GM21390 (cell line): ENCODE results near the gene CLEC3A.
"Not testable (repeated sequence)": the region's sequence is repeated elsewhere in the genome, so short reads cannot be mapped to it uniquely, and the experiment has no call there.

Source experiments
- ATAC-seq: cut with Tn5 transposase; IDR thresholded peaks from one replicate; pipeline ENCODE4 v1.9.1; 2021; ENCODE audit not compliant: unreplicated experiment

The CLEC3A gene

DNA sequence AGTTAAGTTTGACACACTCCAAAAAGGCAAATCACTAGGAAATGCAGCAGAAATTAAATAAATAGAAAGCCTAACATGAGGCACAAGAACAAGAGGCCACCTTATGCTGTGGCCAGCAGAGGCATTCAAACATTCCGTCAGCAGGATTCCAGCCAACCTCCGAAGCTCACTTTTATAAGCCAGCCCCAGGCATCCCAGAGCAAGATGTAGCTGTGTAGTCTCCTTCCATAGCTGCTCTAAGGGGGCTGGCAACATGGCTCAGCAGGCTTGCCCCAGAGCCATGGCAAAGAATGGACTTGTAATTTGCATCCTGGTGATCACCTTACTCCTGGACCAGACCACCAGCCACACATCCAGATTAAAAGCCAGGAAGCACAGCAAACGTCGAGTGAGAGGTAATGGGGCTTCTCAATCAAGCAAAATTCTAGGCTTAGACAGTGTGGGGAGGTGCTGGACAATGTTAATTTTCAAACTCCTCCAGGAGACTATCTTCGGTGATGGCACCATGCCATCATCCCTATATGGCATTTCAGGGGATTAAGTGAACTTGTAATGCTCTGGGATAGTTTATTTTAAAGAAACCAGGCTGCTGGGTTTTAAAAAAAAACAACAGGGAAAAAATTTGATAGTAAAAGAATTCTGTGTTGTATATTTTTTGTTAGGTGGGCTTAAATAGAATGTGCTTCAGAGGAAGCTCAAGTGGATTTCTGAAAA lies at the start of gene CLEC3A:
TSS of gene CLEC3A (plus strand) at position 202 of the 714 bp plus-strand sequence. CDS start at position 281, 79 bp downstream.
- ATAC-seq: no peak

DNA sequence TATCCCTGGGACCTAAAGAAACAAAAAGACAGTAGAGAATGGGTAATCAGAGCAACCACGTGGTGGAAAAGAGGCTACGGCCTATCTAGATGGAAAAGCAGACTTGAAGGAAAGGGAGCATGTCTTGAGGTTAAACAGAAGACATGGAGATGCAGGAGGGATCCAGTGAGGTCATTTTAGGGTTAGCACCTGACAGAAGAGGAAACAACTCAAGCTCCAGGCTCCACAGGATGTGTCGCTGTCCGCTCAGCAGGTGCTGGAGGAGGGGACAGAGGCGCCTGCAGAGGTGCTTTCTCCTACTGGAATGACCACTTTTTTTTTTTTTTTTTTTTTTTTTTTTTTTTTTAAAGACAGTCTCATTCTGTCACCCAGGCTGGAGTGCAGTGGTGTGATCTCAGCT lies 47.5 kb upstream of the CLEC3A start:
- ATAC-seq: no peak

GRCh38 chr16:77975942-77976341 lies 46.4 kb upstream of the CLEC3A start:
- ATAC-seq: no peak

DNA sequence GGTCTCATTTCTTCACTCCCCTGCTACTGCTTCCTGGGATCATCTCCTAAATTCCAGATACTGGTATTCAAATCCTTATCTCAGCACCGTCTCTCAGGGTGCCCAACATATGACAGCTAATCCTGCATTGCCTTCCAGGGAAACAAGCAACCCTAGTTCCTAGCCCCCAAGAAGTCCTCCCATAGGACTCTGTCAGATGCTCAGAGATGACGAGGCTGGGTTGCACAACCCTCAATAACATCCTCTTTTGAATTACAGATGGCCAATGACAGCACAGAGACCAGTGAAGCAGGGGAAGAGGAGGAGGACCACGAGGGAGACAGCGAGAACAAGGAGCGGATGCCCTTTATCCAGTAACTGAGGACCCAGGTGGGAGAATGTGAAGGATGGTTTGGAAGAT lies 45.0 kb upstream of the CLEC3A start:
- no peak for ATAC-seq

DNA sequence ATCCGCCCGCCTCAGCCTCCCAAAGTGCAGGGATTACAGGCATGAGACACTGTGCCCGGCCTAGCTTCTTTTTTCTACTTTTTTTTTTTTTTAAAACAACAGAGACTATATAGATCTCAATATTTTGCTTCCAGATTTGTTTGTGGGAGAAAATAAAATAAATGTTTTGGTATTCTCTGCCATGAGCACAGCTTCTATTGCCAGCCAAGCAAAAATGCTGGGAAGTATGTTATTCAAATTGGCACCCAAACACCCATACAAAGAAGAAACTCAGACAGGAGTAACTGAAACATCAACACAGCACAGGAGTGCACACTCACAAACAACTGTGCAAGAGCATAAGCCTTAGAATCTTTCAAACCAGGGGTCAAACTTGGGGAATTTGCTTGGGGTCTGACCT lies 37.2 kb upstream of the CLEC3A start:
- no peak for ATAC-seq

DNA sequence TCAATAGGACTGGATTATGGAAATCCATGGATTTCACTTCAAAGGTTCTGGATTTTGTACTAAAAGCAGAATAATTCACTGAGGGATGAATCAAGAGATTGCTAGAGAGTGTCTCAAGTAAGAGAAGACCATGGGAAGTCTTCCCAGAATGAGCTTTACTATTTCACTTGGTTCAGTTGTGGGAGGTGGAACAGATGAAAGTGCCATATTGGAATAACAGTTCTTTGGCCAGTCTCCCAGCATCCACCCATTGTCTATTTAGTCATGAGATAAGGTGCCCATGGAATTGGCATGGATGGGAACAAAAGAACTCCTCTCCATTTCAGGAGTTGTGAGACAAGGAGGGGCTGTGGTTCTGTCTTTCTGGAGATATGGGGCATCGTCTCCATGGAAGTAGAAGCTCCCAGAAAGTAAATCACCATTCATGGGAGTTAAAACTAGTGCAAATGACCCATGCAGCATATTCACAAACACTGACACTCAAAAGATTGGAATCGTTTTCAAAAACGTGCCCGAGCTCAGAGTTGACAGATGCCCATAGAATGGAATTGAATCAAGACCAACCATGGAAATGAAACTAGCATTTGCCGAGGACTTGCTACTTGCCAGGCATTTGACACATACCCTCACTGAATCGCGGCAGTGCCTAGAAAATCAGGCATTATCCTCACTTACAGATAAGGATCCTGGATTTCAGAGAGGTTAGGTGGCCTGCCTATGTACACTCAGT lies 36.2 kb upstream of the CLEC3A start:
- ATAC-seq: no peak

- no peak for ATAC-seq
Observed at GRCh38 chr16:77987810-77988209, 34.5 kb upstream of the CLEC3A start.

GRCh38 chr16:77989846-77990245 lies 32.5 kb upstream of the CLEC3A start:
- no peak for ATAC-seq

DNA sequence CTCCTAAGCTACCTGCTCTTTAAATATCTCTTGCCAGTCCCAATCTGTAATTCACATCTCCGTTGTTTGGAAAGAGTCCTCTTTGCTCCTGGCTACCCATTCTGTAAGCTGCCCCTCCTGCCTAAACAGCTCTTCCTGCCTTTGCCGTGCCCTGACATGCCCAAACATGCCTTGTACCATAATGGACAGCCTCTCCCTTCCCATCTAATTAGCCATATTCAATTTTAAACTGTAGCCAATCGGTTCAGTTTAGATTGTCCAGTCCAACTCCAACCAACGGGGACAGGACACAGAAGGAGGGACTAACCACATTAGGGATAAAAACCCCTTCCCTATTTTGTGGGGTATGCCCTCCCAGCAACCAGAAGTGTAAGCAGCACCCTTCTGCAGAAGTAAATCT lies 30.6 kb upstream of the CLEC3A start:
- ATAC-seq: no peak

DNA sequence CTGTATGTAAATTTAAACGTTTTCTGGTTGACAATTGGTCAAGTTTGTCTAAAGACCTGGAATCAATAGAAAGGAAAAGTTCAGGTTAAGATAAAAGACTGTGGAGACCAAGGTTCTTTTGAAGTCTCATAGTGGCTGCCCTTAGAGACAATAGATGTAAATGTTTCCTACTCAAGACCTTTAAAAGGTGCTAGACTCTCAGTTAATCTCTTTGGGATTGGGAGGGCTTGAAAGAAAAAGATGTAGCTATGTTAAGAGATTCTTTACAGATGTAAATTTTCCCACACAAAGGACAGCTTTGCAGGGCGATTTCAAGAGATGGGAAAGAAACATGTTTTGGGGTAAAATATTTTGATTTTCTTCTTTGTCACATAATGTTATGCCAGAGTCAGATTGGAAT lies 30.0 kb upstream of the CLEC3A start:
- ATAC-seq: not testable (repeated sequence)

GRCh38 chr16:77993111-77993985 lies 29.0 kb upstream of the CLEC3A start:
- ATAC-seq: no peak

DNA sequence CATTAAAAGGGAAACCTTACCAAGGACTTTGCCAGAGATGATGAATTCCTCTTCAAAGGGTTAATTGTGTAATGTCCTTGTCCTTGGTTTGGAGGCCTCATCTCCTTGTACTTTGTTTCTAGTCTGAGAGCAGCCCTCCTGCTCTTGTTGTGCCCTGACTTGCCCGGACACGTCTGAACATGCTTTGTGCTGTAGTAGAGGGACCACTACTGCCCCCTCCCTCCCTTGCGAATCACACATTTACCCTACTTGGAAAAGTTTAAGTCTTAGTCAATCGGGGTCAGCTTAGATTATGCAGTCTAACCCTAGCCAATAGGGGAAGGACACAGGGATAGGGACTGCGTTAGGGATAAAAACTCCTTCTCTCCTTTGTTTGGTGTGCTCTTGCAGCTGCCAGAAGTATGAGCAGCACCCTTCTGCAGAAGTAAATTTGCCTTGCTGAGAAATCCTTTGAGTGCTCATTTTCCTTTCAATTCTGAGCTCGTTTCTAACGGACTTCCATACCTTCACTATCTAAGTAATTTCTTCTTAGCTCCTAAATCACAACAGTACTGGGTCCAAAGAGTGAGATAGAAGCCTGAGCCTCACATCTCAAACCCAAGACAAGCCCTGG lies 26.4 kb upstream of the CLEC3A start:
- no peak for ATAC-seq

DNA sequence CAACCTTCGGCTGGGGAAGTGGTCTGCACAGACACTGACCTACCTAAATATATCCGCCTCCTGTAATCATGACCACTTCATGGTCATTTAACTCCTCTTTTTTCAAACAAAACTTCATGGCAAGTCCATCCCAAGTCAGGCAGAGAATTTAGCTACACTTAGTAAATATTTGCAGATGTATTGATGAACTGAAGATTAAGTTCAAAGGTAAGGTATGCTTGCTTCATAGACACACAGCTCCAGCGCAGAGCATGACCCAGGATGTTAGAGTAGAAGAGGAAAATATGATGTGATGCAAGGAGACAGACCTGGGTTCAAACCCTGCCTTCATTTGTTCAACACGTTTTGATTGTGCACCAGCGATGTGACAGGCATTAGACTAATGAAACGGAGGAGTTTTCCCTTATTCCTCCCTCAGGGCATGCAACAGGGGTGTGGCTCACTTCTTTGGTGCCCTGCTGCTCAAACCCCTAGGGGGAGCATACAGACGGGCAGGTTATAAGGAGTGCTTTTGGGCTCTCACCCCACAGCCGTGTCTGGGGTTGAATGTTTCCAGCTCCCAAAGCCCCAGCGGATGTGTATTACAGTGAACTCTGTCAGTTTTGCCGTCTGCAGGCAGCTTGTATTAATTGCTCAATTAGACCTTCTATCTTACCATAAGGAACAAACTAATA lies 23.9 kb upstream of the CLEC3A start:
- no peak for ATAC-seq

DNA sequence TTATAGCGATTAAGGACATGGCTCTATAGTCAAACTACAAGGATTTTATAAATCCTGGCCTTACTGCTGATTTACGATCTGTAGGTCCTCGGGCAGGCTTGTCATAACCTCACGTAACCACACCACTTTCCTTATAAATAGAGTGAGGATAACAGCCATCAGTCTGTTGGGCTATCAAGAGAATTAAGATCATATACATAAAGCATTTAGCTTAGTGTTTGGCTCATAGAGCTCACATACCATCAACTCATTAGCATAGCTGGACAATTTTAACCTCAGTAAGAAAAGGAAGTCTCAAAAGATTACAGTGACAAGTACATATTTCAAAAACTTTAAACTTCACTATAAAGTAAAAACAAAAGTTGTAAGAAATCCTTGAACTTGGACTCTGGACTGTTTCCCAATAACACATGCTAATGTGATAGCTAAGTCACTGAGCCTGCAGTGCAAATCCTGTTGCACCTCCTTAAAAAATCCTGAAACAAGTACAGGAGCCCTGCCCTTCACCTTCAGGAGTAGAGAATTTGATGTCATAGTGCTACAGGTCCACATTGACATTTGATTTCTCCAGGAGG lies 20.8 kb upstream of the CLEC3A start:
- no peak for ATAC-seq

DNA sequence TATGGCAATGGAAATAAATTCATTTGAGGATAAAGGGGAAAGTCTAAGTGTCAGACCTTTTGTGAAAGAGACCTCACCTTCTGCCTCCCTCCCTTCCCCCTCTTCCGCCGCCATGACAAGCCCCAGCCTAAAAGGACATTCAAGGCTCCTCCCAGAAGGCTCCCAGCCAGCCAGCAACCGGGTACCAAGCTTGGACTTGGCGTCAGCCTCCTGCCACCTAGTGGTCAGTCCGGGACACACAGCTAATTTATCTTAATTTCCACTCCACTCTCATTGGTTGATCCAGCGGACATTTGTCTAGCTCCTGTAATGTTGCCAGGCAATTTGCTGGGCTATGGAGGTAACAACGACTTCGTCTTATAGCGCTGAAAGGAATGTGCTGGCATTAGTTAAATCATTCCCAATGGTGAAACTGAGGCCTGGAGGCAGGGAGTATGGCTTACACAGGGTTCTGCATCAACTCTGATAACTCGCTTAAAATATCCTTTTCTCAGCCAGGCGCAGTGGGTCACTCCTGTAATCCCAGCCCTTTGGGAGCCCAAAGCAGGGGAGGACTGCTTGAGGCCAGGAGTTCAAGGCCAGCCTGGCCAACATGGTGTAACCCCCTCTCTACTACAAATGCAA lies 19.3 kb upstream of the CLEC3A start:
- peak; percentile 100 for ATAC-seq

GRCh38 chr16:78004517-78004916 lies 17.8 kb upstream of the CLEC3A start:
- ATAC-seq: no peak

GRCh38 chr16:78005881-78006280 lies 16.5 kb upstream of the CLEC3A start:
- no peak for ATAC-seq

DNA sequence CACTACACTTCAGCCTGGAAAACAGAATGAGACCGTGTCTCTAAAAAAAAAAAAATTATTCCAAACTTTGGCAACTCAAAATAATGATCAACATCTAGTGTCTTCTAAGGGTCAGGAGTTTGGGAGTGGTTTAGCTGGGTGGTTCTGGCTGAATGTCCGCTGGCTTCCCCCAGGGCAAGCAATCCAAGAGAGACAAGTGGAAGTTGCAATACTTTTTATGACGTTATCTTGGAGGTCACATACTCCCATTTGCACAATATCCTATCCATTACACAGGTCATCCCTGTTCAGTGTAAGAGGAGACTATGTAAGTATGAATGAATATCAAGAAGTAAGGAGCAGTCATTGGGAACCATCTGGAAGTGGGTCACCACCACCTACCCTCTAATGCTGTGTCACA lies 15.2 kb upstream of the CLEC3A start:
- no peak for ATAC-seq

DNA sequence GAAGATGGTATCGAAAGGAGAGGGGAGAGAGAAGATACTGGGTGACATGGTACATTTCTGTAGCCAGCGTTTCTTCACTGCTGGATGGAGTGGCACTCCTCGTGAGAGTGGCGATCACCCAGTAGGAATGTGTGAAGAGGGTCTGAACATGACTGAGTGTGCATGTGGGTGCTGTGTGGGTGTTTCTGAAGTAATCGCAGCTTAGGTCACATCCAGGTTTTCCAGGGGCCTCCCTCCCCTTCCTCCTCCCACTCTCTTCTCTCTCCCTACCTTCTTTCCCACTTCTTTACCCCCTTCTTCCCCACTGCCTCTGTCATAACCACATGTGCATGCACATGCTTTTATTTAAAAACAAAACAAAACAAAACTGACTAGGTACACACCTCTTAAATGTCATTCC lies 1.8 kb downstream of the CLEC3A start:
- no peak for ATAC-seq

DNA sequence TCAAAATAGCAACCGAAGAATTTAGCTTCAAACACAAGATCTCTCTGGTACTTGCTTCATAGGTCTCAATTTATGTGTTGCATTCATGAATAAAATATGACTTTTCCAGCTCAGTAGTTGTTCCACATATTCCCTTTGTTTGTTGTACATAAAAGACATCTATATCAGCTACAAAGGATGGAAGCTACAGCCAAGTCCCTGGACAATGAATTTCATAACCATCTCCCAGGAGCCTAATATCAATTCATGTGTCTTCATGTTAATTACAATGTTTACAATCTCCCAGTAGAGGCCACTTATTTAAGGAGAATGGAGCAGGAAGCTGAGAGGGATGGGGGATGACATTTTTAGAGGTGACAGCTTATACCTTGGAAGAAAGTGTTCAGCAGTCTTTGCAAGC lies 3.3 kb downstream of the CLEC3A start:
- ATAC-seq: no peak
